ENCODE results near the gene TAS2R16.

DNA sequence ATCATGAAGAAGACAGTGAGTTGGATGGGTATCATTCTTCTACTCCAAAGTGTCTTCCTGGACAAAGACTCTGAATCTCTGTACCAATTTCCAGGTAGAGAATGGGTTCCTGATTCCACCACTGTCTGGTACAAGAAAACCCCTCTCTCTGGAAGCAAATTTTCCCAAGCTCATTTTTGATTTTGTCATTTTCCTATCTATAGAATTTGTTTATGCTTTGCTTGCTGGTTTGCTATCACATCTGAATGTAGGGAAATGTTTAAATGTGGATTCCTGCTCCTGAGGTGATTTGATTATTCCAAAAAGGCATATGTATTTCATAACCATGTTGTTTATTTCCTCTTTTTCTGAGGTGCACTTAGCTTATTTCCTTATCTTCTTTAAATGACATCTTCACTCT, at the start of gene TAS2R16:
- TF ChIP-seq, protein P1, sequence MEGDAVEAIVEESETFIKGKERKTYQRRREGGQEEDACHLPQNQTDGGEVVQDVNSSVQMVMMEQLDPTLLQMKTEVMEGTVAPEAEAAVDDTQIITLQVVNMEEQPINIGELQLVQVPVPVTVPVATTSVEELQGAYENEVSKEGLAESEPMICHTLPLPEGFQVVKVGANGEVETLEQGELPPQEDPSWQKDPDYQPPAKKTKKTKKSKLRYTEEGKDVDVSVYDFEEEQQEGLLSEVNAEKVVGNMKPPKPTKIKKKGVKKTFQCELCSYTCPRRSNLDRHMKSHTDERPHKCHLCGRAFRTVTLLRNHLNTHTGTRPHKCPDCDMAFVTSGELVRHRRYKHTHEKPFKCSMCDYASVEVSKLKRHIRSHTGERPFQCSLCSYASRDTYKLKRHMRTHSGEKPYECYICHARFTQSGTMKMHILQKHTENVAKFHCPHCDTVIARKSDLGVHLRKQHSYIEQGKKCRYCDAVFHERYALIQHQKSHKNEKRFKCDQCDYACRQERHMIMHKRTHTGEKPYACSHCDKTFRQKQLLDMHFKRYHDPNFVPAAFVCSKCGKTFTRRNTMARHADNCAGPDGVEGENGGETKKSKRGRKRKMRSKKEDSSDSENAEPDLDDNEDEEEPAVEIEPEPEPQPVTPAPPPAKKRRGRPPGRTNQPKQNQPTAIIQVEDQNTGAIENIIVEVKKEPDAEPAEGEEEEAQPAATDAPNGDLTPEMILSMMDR (conservative IDR thresholded peaks at IDR 0.05 in 1 of 2, IDR thresholded peaks at IDR 0.05 in 1 of 2; ENCODE audit: low read depth in 1 of 2, low read length in 2 of 2) = no peak
- TF ChIP-seq EZH2 (IDR thresholded peaks at IDR 0.05; ENCODE audit: low read length, missing control alignments) = no peak
